ENCODE data around the gene PLCD3. TPM values are rescaled to one million over a fixed set of nuclear protein-coding genes. Genes with fewer than 3 reads are reported as not detected.

PLCD3 gene
- total RNA-seq, 1 donor from 2014 or later, result 187 TPM

DNA sequence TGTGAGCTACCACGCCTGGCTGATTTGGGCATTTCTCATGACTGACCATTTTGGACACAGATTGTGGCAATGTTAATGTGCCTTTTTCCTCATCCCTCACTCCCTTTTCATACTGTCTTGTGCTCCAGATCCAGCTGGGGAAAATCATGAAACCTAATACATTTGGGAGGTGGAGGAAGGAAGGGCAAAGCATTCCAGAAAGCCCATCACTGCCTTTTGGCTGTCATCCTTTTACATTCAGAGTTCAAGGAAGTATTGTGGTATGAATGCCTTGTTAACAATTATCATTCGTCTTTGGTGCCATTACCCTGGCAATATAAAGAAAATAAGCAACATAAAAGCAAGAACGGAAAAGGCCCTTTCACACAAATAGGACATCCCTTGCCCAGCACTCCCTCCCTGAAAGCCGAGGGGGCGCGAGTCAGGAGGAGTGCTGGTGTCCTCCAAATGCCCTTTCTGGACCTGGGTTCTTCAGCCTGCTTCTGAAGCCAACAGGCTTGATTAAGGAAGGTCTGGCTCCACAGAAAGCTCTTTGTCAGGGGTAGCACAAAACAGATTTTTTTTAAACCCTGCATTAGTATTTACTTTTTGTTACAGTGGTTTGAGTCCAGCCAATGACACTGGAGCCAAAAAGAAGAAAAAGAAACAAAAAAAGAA is 51.1 kb downstream of the PLCD3 start:
- DNase-seq (ENCODE audit: low read depth), result no peak

GRCh38 chr17:45077643-45078042 is 54.7 kb downstream of the PLCD3 start:
- no peak for DNase-seq (ENCODE audit: low read depth)

- no peak for DNase-seq (ENCODE audit: low read depth)
These were observed 58.8 kb downstream of the PLCD3 start for GRCh38 chr17:45073414-45074070.

- no peak for DNase-seq (ENCODE audit: low read depth)
These were observed 61.5 kb downstream of the PLCD3 start for GRCh38 chr17:45070809-45071208.

GRCh38 chr17:45070001-45070400 is 62.3 kb downstream of the PLCD3 start:
- DNase-seq (ENCODE audit: low read depth), result no peak

GRCh38 chr17:45067637-45068036 is 64.7 kb downstream of the PLCD3 start:
- DNase-seq (ENCODE audit: low read depth), result no peak

DNA sequence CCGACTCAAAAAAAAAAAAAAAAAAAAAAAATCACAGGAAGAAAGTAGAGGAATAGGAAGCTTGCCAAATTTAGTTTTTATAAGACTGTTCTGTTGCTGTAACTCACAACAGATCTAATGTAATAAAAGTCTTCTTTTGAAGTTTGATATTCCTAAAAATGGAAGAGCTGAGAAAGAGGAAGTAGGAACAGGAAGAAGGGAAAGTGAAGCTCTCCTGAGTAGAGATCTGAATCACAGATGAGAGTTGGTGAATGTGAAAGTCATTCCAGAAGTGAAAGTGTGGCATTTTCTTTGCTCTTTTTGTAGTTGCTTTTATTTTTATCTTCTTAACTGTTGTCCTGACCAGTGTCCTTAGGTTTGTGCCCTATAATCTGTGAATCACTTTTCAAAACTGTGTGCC is 69.1 kb downstream of the PLCD3 start:
- DNase-seq (ENCODE audit: low read depth), result no peak

DNA sequence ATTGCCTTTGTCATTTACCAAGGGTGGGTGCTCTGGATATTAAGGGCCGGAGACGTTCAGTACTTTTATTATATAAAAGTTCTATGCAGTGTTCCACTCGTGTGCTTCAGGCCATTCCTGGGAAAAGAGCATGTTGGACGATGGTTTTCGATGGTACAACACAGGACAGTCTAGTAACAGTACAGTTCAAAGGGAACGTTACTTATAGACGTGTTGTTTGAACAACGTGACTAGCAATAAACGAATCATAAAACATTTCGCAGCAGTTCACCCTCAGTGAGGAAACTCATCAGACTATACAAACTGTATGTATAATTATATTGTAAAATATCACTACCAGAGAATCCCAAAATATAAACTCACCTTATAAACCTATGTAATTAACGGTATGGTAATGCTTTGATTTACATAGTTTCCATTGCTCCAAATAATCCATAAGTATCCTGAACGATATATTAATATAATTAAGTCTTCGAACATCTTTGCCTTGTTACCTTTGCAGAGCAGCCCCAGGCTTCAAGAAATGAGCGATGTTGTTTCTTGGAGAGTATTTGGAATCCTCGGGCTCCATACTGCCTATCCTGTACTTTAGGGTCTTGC is 70.6 kb downstream of the PLCD3 start:
- no peak for DNase-seq (ENCODE audit: low read depth)

DNA sequence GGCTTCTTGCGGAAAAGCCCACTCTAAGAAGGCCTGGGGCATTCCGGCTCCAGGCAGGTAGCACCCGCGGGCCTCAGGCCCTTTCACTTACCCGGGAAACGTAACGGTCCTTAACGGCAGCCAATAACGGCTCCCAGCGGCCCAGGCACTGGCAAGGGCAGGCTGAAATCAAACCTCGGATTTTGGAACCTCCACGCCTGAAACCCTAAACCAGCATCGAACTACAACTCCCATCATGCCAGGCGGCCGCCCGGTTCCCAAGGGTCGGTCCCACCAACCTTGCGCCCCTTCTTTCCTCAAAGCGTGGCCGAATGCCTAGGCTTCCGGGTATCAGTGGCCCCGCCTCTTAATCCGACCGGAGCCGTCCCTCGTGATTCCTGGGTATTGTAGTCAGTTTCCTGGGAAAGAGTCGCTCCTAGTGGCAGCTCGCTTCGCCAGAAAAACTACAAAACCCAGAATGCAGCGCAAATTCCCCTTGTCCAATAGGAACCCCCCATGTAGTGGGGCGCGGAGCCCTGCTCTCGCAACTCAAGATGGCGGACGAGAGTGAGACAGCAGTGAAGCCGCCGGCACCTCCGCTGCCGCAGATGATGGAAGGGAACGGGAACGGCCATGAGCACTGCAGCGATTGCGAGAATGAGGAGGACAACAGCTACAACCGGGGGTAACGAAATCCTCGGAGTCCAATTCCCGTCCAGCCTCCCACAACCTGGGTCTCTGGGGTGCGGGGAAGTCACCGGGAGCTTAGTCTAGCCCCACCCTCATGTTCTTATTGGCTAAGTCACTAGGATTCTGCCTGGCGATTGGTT is 71.3 kb downstream of the PLCD3 start, which contains the start of gene NMT1:
Gene NMT1, plus strand, starts transcription at position 521 of the 809 bp plus-strand sequence. Its CDS starts 13 bp downstream, at position 534.
- DNase-seq (ENCODE audit: low read depth), result peak; percentile 100

GRCh38 chr17:45060382-45060796 is 71.9 kb downstream of the PLCD3 start:
- DNase-seq (ENCODE audit: low read depth), result no peak

Small RNAs within 50 kb of the gene (microRNA-seq; reads per million reads assigned to microRNA genes)
- gene MIR6784, result not detected

Other genes with a start within 250 kb of the PLCD3 start
- 111 and 114 TPM in 2 replicates for gene EFTUD2, start 233.1 kb downstream of the PLCD3 start, total RNA-seq
- gene GFAP, start 217.0 kb downstream of the PLCD3 start, total RNA-seq, result 0.68 and 2.3 TPM in 2 replicates
- 0.03 TPM in 1 of 2 replicates, not detected in the other for gene KIF18B, start 184.7 kb downstream of the PLCD3 start, total RNA-seq
- 0.11 TPM in 1 of 2 replicates, not detected in the other for gene C1QL1, start 164.2 kb downstream of the PLCD3 start, total RNA-seq
- 67.0 and 75.5 TPM in 2 replicates for gene DCAKD, start 80.9 kb downstream of the PLCD3 start, total RNA-seq
- gene NMT1, start 71.2 kb downstream of the PLCD3 start, total RNA-seq, result 80.3 and 88.7 TPM in 2 replicates
- gene ACBD4, start 3.2 kb upstream of the PLCD3 start, total RNA-seq, result 3.5 and 6.0 TPM in 2 replicates
- gene HEXIM1, start 16.0 kb upstream of the PLCD3 start, total RNA-seq, result 21.0 and 28.4 TPM in 2 replicates
- gene HEXIM2, start 29.4 kb upstream of the PLCD3 start, total RNA-seq, result 11.6 and 13.5 TPM in 2 replicates
- gene FMNL1, start 89.4 kb upstream of the PLCD3 start, total RNA-seq, result 56.3 and 110 TPM in 2 replicates
- gene SPATA32, start 129.6 kb upstream of the PLCD3 start, total RNA-seq, result not detected in 2 replicates
- 9.2 and 16.4 TPM in 2 replicates for gene MAP3K14, start 184.5 kb upstream of the PLCD3 start, total RNA-seq

Measured in myocyte (in vitro differentiated cells).